Measurements from ENCODE around the gene OR1D2.
"Not testable (repeated sequence)": the region's sequence is repeated elsewhere in the genome, so short reads cannot be mapped to it uniquely, and the experiment has no call there.

GRCh38 chr17:3065192-3065591 lies 39.0 kb downstream of the OR1D2 start:
- not testable (repeated sequence) for TF ChIP-seq CTCF, POLR2A (IDR thresholded peaks at IDR 0.05)
